K562 (cell line): ENCODE measurements around the gene ANKRD16. TPM values are rescaled to one million over a fixed set of nuclear protein-coding genes. Genes with fewer than 3 reads are reported as not detected.
A peak's percentile ranks its signal among the peaks of the same experiment; 100 is the strongest.

Experiments used
- CHAMP1 ChIP-seq: fragments of 450-650 bp; IDR thresholded peaks from 2 replicates; pipeline ENCODE4 v1.6.1; 2016; ENCODE audit warnings: mild to moderate bottlenecking
- ERF ChIP-seq: fragments of 450-650 bp; formaldehyde crosslinking; IDR thresholded peaks from 2 replicates; pipeline ENCODE4 v1.4.0; 2020; ENCODE audit warnings: mild to moderate bottlenecking, mixed read lengths
- ETS2 ChIP-seq: IDR thresholded peaks from 2 replicates; pipeline ENCODE4 v1.6.1; 2016; ENCODE audit warnings: borderline replicate concordance, missing genetic modification characterization, mild to moderate bottlenecking, moderate library complexity, missing compliant biosample characterization; ENCODE audit not compliant: poor library complexity, severe bottlenecking
- LEF1 ChIP-seq: fragments of 450-650 bp; IDR thresholded peaks from 2 replicates; pipeline ENCODE4 v1.6.1; 2016; ENCODE audit warnings: mild to moderate bottlenecking
- MLX ChIP-seq, 2 experiments: fragments of 450-650 bp in 1 of 2; sonication (generic) in 1 of 2; formaldehyde crosslinking; conservative IDR thresholded peaks; 2 replicates each; pipeline versions ENCODE4 v1.4.0 to v1.8.1; 2020 to 2022; ENCODE audit warnings: mild to moderate bottlenecking in 1 of 2, missing genetic modification reagents in 1 of 2
- NFRKB ChIP-seq: fragments of 450-650 bp; IDR thresholded peaks from 2 replicates; pipeline ENCODE4 v1.6.1; 2016; ENCODE audit warnings: low read depth
- RCOR1 ChIP-seq, 2 experiments: IDR thresholded peaks; 2 replicates each; pipeline ENCODE4 v1.6.1; 2012; ENCODE audit warnings: low read depth in 2 of 2, low read length in 2 of 2, borderline replicate concordance in 1 of 2, improper control_type of control experiment in 1 of 2
- STAT5A ChIP-seq: IDR thresholded peaks from 2 replicates; pipeline ENCODE4 v1.6.1; 2012; ENCODE audit warnings: low read length, inconsistent platforms, borderline replicate concordance
- STAT5B ChIP-seq: fragments of 250-450 bp; sonication (Bioruptor Pico); IDR thresholded peaks from 2 replicates; pipeline ENCODE4 v1.8.0; 2021; ENCODE audit warnings: mild to moderate bottlenecking, inconsistent platforms
- TEAD1 ChIP-seq, 2 experiments: fragments of 450-650 bp in 1 of 2; sonication (generic) in 1 of 2; formaldehyde crosslinking; IDR thresholded peaks; 2 replicates each; pipeline versions ENCODE4 v1.4.0 to v1.8.0; 2020 to 2022; ENCODE audit warnings: mild to moderate bottlenecking in 2 of 2, missing genetic modification reagents in 1 of 2
- U2AF2 ChIP-seq: fragments of 200-400 bp; formaldehyde crosslinking; optimal IDR thresholded peaks from 2 replicates; pipeline ENCODE3; 2017; ENCODE audit warnings: low read depth, mild to moderate bottlenecking, low read length
- VEZF1 ChIP-seq: fragments of 200-800 bp; sonication (Bioruptor generic); IDR thresholded peaks from 2 replicates; pipeline ENCODE4 v1.6.1; 2017; ENCODE audit warnings: missing genetic modification characterization, missing compliant biosample characterization
- ZBTB2 ChIP-seq: fragments of 450-650 bp; IDR thresholded peaks from 2 replicates; pipeline ENCODE4 v1.6.1; 2016; ENCODE audit warnings: antibody characterized with exemption
- ZNF354B ChIP-seq: fragments of 250-450 bp; sonication (Bioruptor Pico); IDR thresholded peaks from 2 replicates; pipeline ENCODE4 v1.4.0; 2020
- ZNF512 ChIP-seq: IDR thresholded peaks from 2 replicates; pipeline ENCODE4 v1.6.1; 2016; ENCODE audit warnings: missing genetic modification characterization, missing compliant biosample characterization
- ZSCAN32 ChIP-seq: fragments of 450-650 bp; formaldehyde crosslinking; IDR thresholded peaks from 2 replicates; pipeline ENCODE4 v1.4.0; 2020; ENCODE audit warnings: mild to moderate bottlenecking, moderate library complexity
- polyA plus RNA-seq, 8 experiments: library from polyadenylated mRNA; depleted of rRNA in 4 of 8; stranded (reverse) in 5 of 8; unstranded in 3 of 8; fragments of >200 nt; fragmentation: Nextera tagmentation in 2 of 8; fragmentation: Illumina TruSeq in 1 of 8; extraction: Ambion mirVana in 2 of 8; extraction: Trizol in 1 of 8; gene quantifications; 2 replicates each; pipeline versions ENCODE4 v1.2.1 to v1.2.3, GENCODE V29; 2011 to 2014; ENCODE audit warnings: inconsistent platforms in 1 of 8, missing spikeins in 1 of 8
- total RNA-seq, 7 experiments: library from RNA; depleted of rRNA in 6 of 7; stranded (reverse); fragments of >200 nt in 6 of 7; fragmentation: Illumina TruSeq in 2 of 7; extraction: Trizol in 2 of 7; gene quantifications; 2 replicates each; pipeline versions ENCODE4 v1.2.1 to v1.2.3, GENCODE V29; 2011 to 2021; ENCODE audit warnings: low replicate concordance in 1 of 7

Gene ANKRD16
- total and polyA plus RNA-seq, 9 of the 15 experiments (the other 6 are each of a cell fraction or from before 2014, with no cell fraction given) = 1.5 to 16.0 (median 9.5) TPM

- TF ChIP-seq STAT5A (peak; percentile 82), LEF1 (peak; percentile 91; the same call in 1 of the 2 replicates), NFRKB (peak; percentile 82), STAT5B (no peak), ZBTB2 (peak; percentile 63; the same call in 1 of the 2 replicates), ERF (CRISPR knock-in tag) (peak; percentile 79; the same call in 1 of the 2 replicates), ZSCAN32 (no peak), CHAMP1 (0 out of 2 replicates have a peak, but pooled peaks have one; percentile 9), TEAD1 (CRISPR knock-in tag; IDR thresholded peaks at IDR 0.05) (0 out of 4 replicates have a peak, but pooled peaks of 1 of the 2 experiments have one; percentile 57), ZNF354B (CRISPR knock-in tag) (0 out of 2 replicates have a peak, but pooled peaks have one; percentile 8), RCOR1 (IDR thresholded peaks at IDR 0.05; ENCODE audit: borderline replicate concordance in 1 of 2, low read depth in 2 of 2, low read length in 2 of 2) (peak in 1 of 2 experiments; percentile 72; a peak in 2 of 4 replicates), ETS2 (no peak), U2AF2 (no peak), MLX (CRISPR knock-in tag; conservative IDR thresholded peaks at IDR 0.05) (no peak), VEZF1 (CRISPR knock-in tag) (peak; percentile 73), ZNF512 (tag) (no peak)
Observed at GRCh38 chr10:5933909-5934546, 44.3 kb upstream of the ANKRD16 start (continued).
